Fibroblast of upper back skin (primary cell): ENCODE data around the gene MSI2.
"Not testable (repeated sequence)": the region's sequence is repeated elsewhere in the genome, so short reads cannot be mapped to it uniquely, and the experiment has no call there.

ENCODE experiments used
- DNase-seq: peaks from one replicate; pipeline ENCODE4 v3.0.0-alpha.2; 2013

The MSI2 gene

GRCh38 chr17:57609125-57609877, 353.0 kb downstream of the MSI2 start:
- DNase-seq: no peak

GRCh38 chr17:57609878-57610270, 353.6 kb downstream of the MSI2 start:
- no peak for DNase-seq

- no peak for DNase-seq
Measured at GRCh38 chr17:57612202-57613071, 356.1 kb downstream of the MSI2 start.

GRCh38 chr17:57614742-57615141, 358.4 kb downstream of the MSI2 start:
- DNase-seq: no peak

GRCh38 chr17:57615836-57616757, 359.8 kb downstream of the MSI2 start:
- DNase-seq: no peak

GRCh38 chr17:57617218-57617617, 360.9 kb downstream of the MSI2 start:
- no peak for DNase-seq

- peak; percentile 52 for DNase-seq
Measured at GRCh38 chr17:57619061-57619937, 363.0 kb downstream of the MSI2 start.

- no peak for DNase-seq
Measured at GRCh38 chr17:57620576-57620975, 364.3 kb downstream of the MSI2 start.

GRCh38 chr17:57621791-57622190, 365.5 kb downstream of the MSI2 start:
- not testable (repeated sequence) for DNase-seq

- no peak for DNase-seq
Measured at GRCh38 chr17:57622306-57622682, 366.0 kb downstream of the MSI2 start.

GRCh38 chr17:57622683-57623433, 366.5 kb downstream of the MSI2 start:
- DNase-seq: peak; percentile 67

GRCh38 chr17:57623620-57624019, 367.3 kb downstream of the MSI2 start:
- DNase-seq: no peak

GRCh38 chr17:57624386-57624785, 368.1 kb downstream of the MSI2 start:
- DNase-seq: no peak

GRCh38 chr17:57625511-57625910, 369.2 kb downstream of the MSI2 start:
- no peak for DNase-seq

GRCh38 chr17:57625957-57626356, 369.6 kb downstream of the MSI2 start:
- no peak for DNase-seq

GRCh38 chr17:57626520-57627210, 370.3 kb downstream of the MSI2 start:
- no peak for DNase-seq

GRCh38 chr17:57627591-57627990, 371.3 kb downstream of the MSI2 start:
- DNase-seq: no peak

GRCh38 chr17:57628421-57628820, 372.1 kb downstream of the MSI2 start:
- no peak for DNase-seq

- no peak for DNase-seq
Measured at GRCh38 chr17:57629470-57629869, 373.1 kb downstream of the MSI2 start.

GRCh38 chr17:57629886-57630285, 373.6 kb downstream of the MSI2 start:
- DNase-seq: no peak

GRCh38 chr17:57630736-57631135, 374.4 kb downstream of the MSI2 start:
- no peak for DNase-seq
